Aorta (tissue), 5 donors: ENCODE results near the gene ESR2. TPM values are rescaled to one million over a fixed set of nuclear protein-coding genes. Genes with fewer than 3 reads are reported as not detected.
A peak's percentile ranks its signal among the peaks of the same experiment; 100 is the strongest.
"Not testable (repeated sequence)": the region's sequence is repeated elsewhere in the genome, so short reads cannot be mapped to it uniquely, and the experiment has no call there.

Experiments
- ATAC-seq: fragments of 200-7000 bp; cut with Tn5 transposase; one replicate; pipeline ENCODE4 v1.9.1; 2022; ENCODE audit warnings: moderate library complexity; ENCODE audit not compliant: low FRiP score
- DNase-seq, 2 donors: peaks; one replicate each; pipeline ENCODE4 v3.0.0-alpha.2; 2020
- H3K27ac ChIP-seq, 2 donors: one replicate each; pipeline ENCODE4 v1.5.1; 2013; ENCODE audit warnings: low read length in 2 of 2, mild to moderate bottlenecking in 2 of 2, moderate library complexity in 2 of 2, control low read depth in 1 of 2, inconsistent platforms in 1 of 2, low read depth in 1 of 2
- H3K27me3 ChIP-seq, 2 donors: one replicate each; pipeline ENCODE4 v1.6.1; 2013; ENCODE audit warnings: control low read depth in 1 of 2, low read length in 1 of 2, mild to moderate bottlenecking in 1 of 2, moderate library complexity in 1 of 2; ENCODE audit not compliant: insufficient read depth in 2 of 2, control insufficient read depth in 1 of 2
- H3K36me3 ChIP-seq, 2 donors: one replicate each; pipeline ENCODE4 v1.6.1; 2013; ENCODE audit warnings: control low read depth in 1 of 2, low read length in 1 of 2, mild to moderate bottlenecking in 1 of 2; ENCODE audit not compliant: insufficient read depth in 2 of 2, control insufficient read depth in 1 of 2
- H3K4me1 ChIP-seq, 2 donors: one replicate each; pipeline ENCODE4 v1.6.1; 2013; ENCODE audit warnings: low read length in 2 of 2, control low read depth in 1 of 2, mild to moderate bottlenecking in 1 of 2, moderate library complexity in 1 of 2; ENCODE audit not compliant: insufficient read depth in 2 of 2, control insufficient read depth in 1 of 2
- H3K4me3 ChIP-seq, 2 donors: one replicate each; pipeline ENCODE4 v1.5.1; 2013; ENCODE audit warnings: low read length in 2 of 2, control low read depth in 1 of 2, mild to moderate bottlenecking in 1 of 2
- H3K9me3 ChIP-seq: one replicate; pipeline ENCODE4 v1.6.1; 2013; ENCODE audit warnings: mild to moderate bottlenecking, low read length; ENCODE audit not compliant: control insufficient read depth
- WGBS, 2 donors: extraction: QIAGEN DNeasy Blood & Tissue Kit; methylation state at CpG; one replicate each; pipeline ENCODE4 v1.1.7; 2013; 5-methylcytosine and 5-hydroxymethylcytosine counted together
- intact Hi-C, 2 donors: fragments of 100-400 bp; cut with DNase I; formaldehyde crosslinking; loops; one replicate each; pipeline versions ENCODE4 v1.14.2 to v1.15.0; 2022
- polyA plus RNA-seq, 2 donors: library from polyadenylated mRNA; stranded (reverse); fragments of 200-250 nt; gene quantifications; one replicate each; pipeline ENCODE4 v1.2.3, GENCODE V29; 2013
- total RNA-seq, 2 donors: library from RNA; stranded (reverse); fragmentation: NEBNext Ultra II Directional; extraction: Animal tissue kit (Norgen Biotek cat#: 25700); gene quantifications; one replicate each; pipeline ENCODE4 v1.2.1, GENCODE V29; 2021
- donor health status: healthy with polysubstance abuse.
- donor health status: Bipolar disorder and iron deficiency.
- donor health status: DM: no; HTN: no; CAD: no.
- donor health status: DM: no; HTN: no; CAD: no.
- donor health status: DM: yes; HTN: yes; CAD: no.

ESR2 gene
- total and polyA plus RNA-seq, 4 donors = 0.10 to 0.27 TPM; not detected in 2

- Histone ChIP-seq H3K4me3 (no peak overlapping the region), H3K27ac (peak overlapping the region in 1 of 2 donors; percentile 44), H3K27me3 (no peaks in the 10 kb centered on the region), H3K4me1 (no peaks in the 10 kb centered on the region), H3K36me3 (peaks cover 6 to 13% of the 10 kb centered on the region in 2 donors), H3K9me3 (no peaks in the 10 kb centered on the region)
- DNase-seq = no peak
- intact Hi-C loops = no loop called here
- 28 to 38% methylated on average over 5 of the region's 5 CpGs for WGBS, 2 donors
- no peak for ATAC-seq
These were observed 81.1 kb downstream of the ESR2 start for GRCh38 chr14:64213086-64213485.

- Histone ChIP-seq H3K27me3 (no peaks in the 10 kb centered on the region), H3K36me3 (peaks cover 6 to 13% of the 10 kb centered on the region in 2 donors), H3K4me3 (no peak overlapping the region), H3K4me1 (no peaks in the 10 kb centered on the region), H3K9me3 (no peaks in the 10 kb centered on the region), H3K27ac (no peak overlapping the region)
- DNase-seq = no peak
- intact Hi-C loops = no loop called here
- no peak for ATAC-seq
- 98 to 99% methylated on average over 8 of the region's 8 CpGs for WGBS, 2 donors
These were observed 81.5 kb downstream of the ESR2 start for GRCh38 chr14:64212666-64213065.

- ATAC-seq = not testable (repeated sequence)
These were observed 83.3 kb downstream of the ESR2 start for GRCh38 chr14:64210912-64211311.

GRCh38 chr14:64210216-64210615 lies 84.0 kb downstream of the ESR2 start:
- Histone ChIP-seq H3K9me3 (no peaks in the 10 kb centered on the region), H3K4me1 (no peaks in the 10 kb centered on the region), H3K36me3 (peaks cover 6 to 10% of the 10 kb centered on the region in 2 donors), H3K4me3 (no peak overlapping the region), H3K27ac (no peak overlapping the region), H3K27me3 (no peaks in the 10 kb centered on the region)
- DNase-seq = no peak
- ATAC-seq = no peak
- intact Hi-C loops = no loop called here
- 87 to 92% methylated on average over 12 of the region's 12 CpGs for WGBS, 2 donors

More at GRCh38 chr14:64210912-64211311, 83.3 kb downstream of the ESR2 start:
- WGBS, 2 donors = 94% methylated on average over 6 of the region's 6 CpGs
- intact Hi-C loops, H3K9me3 ChIP-seq, H3K4me1 ChIP-seq, DNase-seq, H3K27ac ChIP-seq, H3K27me3 ChIP-seq, H3K4me3 ChIP-seq: not testable (repeated sequence)
- peaks cover 6 to 11% of the 10 kb centered on the region in 2 donors for H3K36me3 ChIP-seq

- intact Hi-C loops = no loop called here
- Histone ChIP-seq H3K27ac (no peak overlapping the region), H3K36me3 (peaks cover 6 to 10% of the 10 kb centered on the region in 2 donors), H3K9me3 (no peaks in the 10 kb centered on the region), H3K27me3 (no peaks in the 10 kb centered on the region), H3K4me1 (no peaks in the 10 kb centered on the region), H3K4me3 (no peak overlapping the region)
- DNase-seq (no peak), ATAC-seq (peak; percentile 5)
- WGBS, 2 donors = 85 to 90% methylated on average over 21 of the region's 21 CpGs
These were observed 84.6 kb downstream of the ESR2 start for GRCh38 chr14:64209444-64210131.

GRCh38 chr14:64208981-64209380 lies 85.2 kb downstream of the ESR2 start:
- no peak for DNase-seq
- no peaks in the 10 kb centered on the region for H3K27me3 ChIP-seq
- no peak overlapping the region for H3K27ac ChIP-seq
- H3K36me3 ChIP-seq = peaks cover 6 to 10% of the 10 kb centered on the region in 2 donors
- H3K4me1 ChIP-seq = no peaks in the 10 kb centered on the region
- ATAC-seq = no peak
- intact Hi-C loops = no loop called here
- WGBS, 2 donors = 86 to 91% methylated on average over 10 of the region's 10 CpGs
- no peaks in the 10 kb centered on the region for H3K9me3 ChIP-seq
- no peak overlapping the region for H3K4me3 ChIP-seq

- WGBS, 2 donors = 97 to 98% methylated on average over 7 of the region's 7 CpGs
- Histone ChIP-seq H3K4me1 (no peaks in the 10 kb centered on the region), H3K36me3 (peaks cover 6 to 10% of the 10 kb centered on the region in 2 donors), H3K4me3 (no peak overlapping the region), H3K9me3 (no peaks in the 10 kb centered on the region), H3K27me3 (no peaks in the 10 kb centered on the region), H3K27ac (no peak overlapping the region)
- no peak for ATAC-seq
- intact Hi-C loops = no loop called here
- no peak for DNase-seq
These were observed 85.9 kb downstream of the ESR2 start for GRCh38 chr14:64208261-64208660.

- intact Hi-C loops = no loop called here
- 97 to 99% methylated on average over 4 of the region's 4 CpGs for WGBS, 2 donors
- H3K4me1 ChIP-seq = no peaks in the 10 kb centered on the region
- no peaks in the 10 kb centered on the region for H3K9me3 ChIP-seq
- no peak overlapping the region for H3K4me3 ChIP-seq
- no peaks in the 10 kb centered on the region for H3K27me3 ChIP-seq
- no peak overlapping the region for H3K27ac ChIP-seq
- ATAC-seq (no peak), DNase-seq (no peak)
- no peaks in the 10 kb centered on the region for H3K36me3 ChIP-seq
These were observed 90.7 kb downstream of the ESR2 start for GRCh38 chr14:64203366-64204006.

GRCh38 chr14:64202716-64203115 lies 91.5 kb downstream of the ESR2 start:
- WGBS, 2 donors = 85 to 90% methylated on average over 10 of the region's 10 CpGs
- intact Hi-C loops = no loop called here
- no peak for DNase-seq
- Histone ChIP-seq H3K9me3 (no peaks in the 10 kb centered on the region), H3K36me3 (no peaks in the 10 kb centered on the region), H3K27me3 (no peaks in the 10 kb centered on the region), H3K4me1 (no peaks in the 10 kb centered on the region), H3K27ac (no peak overlapping the region), H3K4me3 (no peak overlapping the region)
- ATAC-seq = no peak
